SK-N-SH treated with all-trans-retinoic acid at 6 μM for 48 hours (cell line): ENCODE data around the gene DGKI.

Experiments used
- CSDC2 ChIP-seq: fragments of 250-450 bp; sonication (Bioruptor Pico); IDR thresholded peaks from 2 replicates; pipeline ENCODE4 v1.5.0; 2020; ENCODE audit warnings: mild to moderate bottlenecking, moderate library complexity
- GLIS3 ChIP-seq: fragments of 250-450 bp; sonication (Bioruptor Pico); IDR thresholded peaks from 2 replicates; pipeline ENCODE4 v1.5.0; 2020; ENCODE audit warnings: mild to moderate bottlenecking, moderate library complexity
- OSR1 ChIP-seq: fragments of 250-450 bp; sonication (Bioruptor Pico); IDR thresholded peaks from 2 replicates; pipeline ENCODE4 v1.8.0; 2022; ENCODE audit warnings: moderate library complexity, mild to moderate bottlenecking, inconsistent platforms
- PPARA ChIP-seq: fragments of 250-450 bp; sonication (Bioruptor Pico); IDR thresholded peaks from 2 replicates; pipeline ENCODE4 v1.5.0; 2020; ENCODE audit warnings: mild to moderate bottlenecking, borderline replicate concordance
- SNAI2 ChIP-seq: fragments of 250-450 bp; sonication (Bioruptor Pico); IDR thresholded peaks from 2 replicates; pipeline ENCODE4 v1.5.0; 2020; ENCODE audit warnings: mild to moderate bottlenecking, moderate library complexity
- TOX ChIP-seq: fragments of 250-450 bp; sonication (Bioruptor Pico); IDR thresholded peaks from 2 replicates; pipeline ENCODE4 v1.8.0; 2021; ENCODE audit warnings: mild to moderate bottlenecking, moderate library complexity, borderline replicate concordance
- ZFP3 ChIP-seq: fragments of 250-450 bp; sonication (Bioruptor Pico); IDR thresholded peaks from 2 replicates; pipeline ENCODE4 v1.5.0; 2020; ENCODE audit warnings: mild to moderate bottlenecking, moderate library complexity
- ZNF565 ChIP-seq: fragments of 450-650 bp; formaldehyde crosslinking; conservative IDR thresholded peaks from 2 replicates; pipeline ENCODE4 v1.5.0; 2020; ENCODE audit warnings: low read depth, mild to moderate bottlenecking, moderate library complexity
- TF ChIP-seq, protein P1 (sequence below): fragments of 250-450 bp; sonication (Bioruptor Pico); IDR thresholded peaks from 2 replicates; pipeline ENCODE4 v1.5.1; 2021; ENCODE audit warnings: mild to moderate bottlenecking, moderate library complexity
- TF ChIP-seq, protein P2 (sequence below): fragments of 250-450 bp; sonication (Bioruptor Pico); IDR thresholded peaks from 2 replicates; pipeline ENCODE4 v1.8.0; 2020; ENCODE audit warnings: mild to moderate bottlenecking, moderate library complexity, borderline replicate concordance

DNA sequence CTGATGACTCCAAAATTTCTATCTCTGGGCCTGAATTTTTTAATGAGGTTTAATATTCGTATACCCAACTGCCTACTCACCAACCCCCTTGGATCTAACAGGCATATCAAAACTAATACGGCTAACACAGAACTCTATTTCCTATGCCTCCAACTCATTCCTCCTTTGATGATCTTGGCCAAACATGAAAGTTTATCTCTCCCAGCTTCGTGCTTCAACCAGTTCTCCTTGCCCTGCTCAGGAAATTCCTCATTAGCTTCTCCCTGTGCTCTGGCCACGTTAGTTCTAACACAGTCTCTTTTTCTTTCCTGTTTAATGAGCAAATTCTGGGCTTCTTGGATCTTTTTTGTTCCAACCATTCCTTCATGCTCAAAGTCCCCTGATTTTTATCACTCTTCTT lies 364.3 kb downstream of the DGKI start:
- no peak for TF ChIP-seq SNAI2
- no peak for TF ChIP-seq ZNF565 (CRISPR knock-in tag)
- TF ChIP-seq ZFP3 (CRISPR knock-in tag), result no peak
- no peak for TF ChIP-seq TOX (CRISPR knock-in tag)
- no peak for TF ChIP-seq PPARA (CRISPR knock-in tag)
- TF ChIP-seq, protein P1, sequence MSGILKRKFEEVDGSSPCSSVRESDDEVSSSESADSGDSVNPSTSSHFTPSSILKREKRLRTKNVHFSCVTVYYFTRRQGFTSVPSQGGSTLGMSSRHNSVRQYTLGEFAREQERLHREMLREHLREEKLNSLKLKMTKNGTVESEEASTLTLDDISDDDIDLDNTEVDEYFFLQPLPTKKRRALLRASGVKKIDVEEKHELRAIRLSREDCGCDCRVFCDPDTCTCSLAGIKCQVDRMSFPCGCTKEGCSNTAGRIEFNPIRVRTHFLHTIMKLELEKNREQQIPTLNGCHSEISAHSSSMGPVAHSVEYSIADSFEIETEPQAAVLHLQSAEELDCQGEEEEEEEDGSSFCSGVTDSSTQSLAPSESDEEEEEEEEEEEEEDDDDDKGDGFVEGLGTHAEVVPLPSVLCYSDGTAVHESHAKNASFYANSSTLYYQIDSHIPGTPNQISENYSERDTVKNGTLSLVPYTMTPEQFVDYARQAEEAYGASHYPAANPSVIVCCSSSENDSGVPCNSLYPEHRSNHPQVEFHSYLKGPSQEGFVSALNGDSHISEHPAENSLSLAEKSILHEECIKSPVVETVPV (CRISPR knock-in tag), result no peak
- TF ChIP-seq, protein P2, sequence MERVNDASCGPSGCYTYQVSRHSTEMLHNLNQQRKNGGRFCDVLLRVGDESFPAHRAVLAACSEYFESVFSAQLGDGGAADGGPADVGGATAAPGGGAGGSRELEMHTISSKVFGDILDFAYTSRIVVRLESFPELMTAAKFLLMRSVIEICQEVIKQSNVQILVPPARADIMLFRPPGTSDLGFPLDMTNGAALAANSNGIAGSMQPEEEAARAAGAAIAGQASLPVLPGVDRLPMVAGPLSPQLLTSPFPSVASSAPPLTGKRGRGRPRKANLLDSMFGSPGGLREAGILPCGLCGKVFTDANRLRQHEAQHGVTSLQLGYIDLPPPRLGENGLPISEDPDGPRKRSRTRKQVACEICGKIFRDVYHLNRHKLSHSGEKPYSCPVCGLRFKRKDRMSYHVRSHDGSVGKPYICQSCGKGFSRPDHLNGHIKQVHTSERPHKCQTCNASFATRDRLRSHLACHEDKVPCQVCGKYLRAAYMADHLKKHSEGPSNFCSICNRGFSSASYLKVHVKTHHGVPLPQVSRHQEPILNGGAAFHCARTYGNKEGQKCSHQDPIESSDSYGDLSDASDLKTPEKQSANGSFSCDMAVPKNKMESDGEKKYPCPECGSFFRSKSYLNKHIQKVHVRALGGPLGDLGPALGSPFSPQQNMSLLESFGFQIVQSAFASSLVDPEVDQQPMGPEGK, result no peak
- TF ChIP-seq OSR1, result no peak
- no peak for TF ChIP-seq CSDC2 (CRISPR knock-in tag)
- TF ChIP-seq GLIS3 (CRISPR knock-in tag), result no peak
